Measurements from ENCODE around the gene TBX6. TPM values are rescaled to one million over a fixed set of nuclear protein-coding genes. Genes with fewer than 3 reads are reported as not detected.

TBX6 gene
- total RNA-seq, 1 experiment from 2014 or later, result 5.1 TPM

GRCh38 chr16:30078744-30079143 is 13.0 kb downstream of the TBX6 start:
- Mint-ChIP-seq H3K27me3 (ENCODE audit: low read depth) (no peaks in the 10 kb centered on the region), H3K36me3 (peaks cover 54% of the 10 kb centered on the region), H3K9me3 (no peaks in the 10 kb centered on the region), H3K27ac (no peak overlapping the region), H3K4me3 (no peak overlapping the region), H3K4me1 (peaks cover 22% of the 10 kb centered on the region)
- ATAC-seq, result no peak
- CTCF ChIA-PET, result interaction anchor here (1.6 kb wide), 1 partner anchor 13 kb away, joined by 11 read pairs; the partner anchor contains the start of gene TBX6
- DNase-seq (ENCODE audit: low spot score), result no peak
- POLR2A ChIA-PET, result interaction anchor here (0.9 kb wide), 1 partner anchor 13 kb away, joined by 3 read pairs; the partner anchor contains the start of gene TBX6
- TF ChIP-seq NR2C2 (CRISPR knock-in tag; IDR thresholded peaks at IDR 0.05) (no peak), ETV6 (CRISPR knock-in tag; IDR thresholded peaks at IDR 0.05) (no peak), MYBL2 (CRISPR knock-in tag; IDR thresholded peaks at IDR 0.05) (no peak), NFE2L1 (CRISPR knock-in tag; IDR thresholded peaks at IDR 0.05) (no peak), E2F5 (CRISPR knock-in tag; IDR thresholded peaks at IDR 0.05) (no peak), HMGA2 (CRISPR knock-in tag; IDR thresholded peaks at IDR 0.05) (no peak), ZNF138 (CRISPR knock-in tag; conservative IDR thresholded peaks at IDR 0.05) (no peak), MAX (CRISPR knock-in tag; IDR thresholded peaks at IDR 0.05) (no peak), ZNF532 (CRISPR knock-in tag; IDR thresholded peaks at IDR 0.05; ENCODE audit: borderline replicate concordance) (no peak), FOXK1 (CRISPR knock-in tag; IDR thresholded peaks at IDR 0.05) (no peak), CREB1 (CRISPR knock-in tag; IDR thresholded peaks at IDR 0.05) (no peak), MXD4 (CRISPR knock-in tag; IDR thresholded peaks at IDR 0.05; ENCODE audit: borderline replicate concordance) (no peak), FOXJ3 (CRISPR knock-in tag; IDR thresholded peaks at IDR 0.05; ENCODE audit: borderline replicate concordance) (no peak)
- TF ChIP-seq, protein P1, sequence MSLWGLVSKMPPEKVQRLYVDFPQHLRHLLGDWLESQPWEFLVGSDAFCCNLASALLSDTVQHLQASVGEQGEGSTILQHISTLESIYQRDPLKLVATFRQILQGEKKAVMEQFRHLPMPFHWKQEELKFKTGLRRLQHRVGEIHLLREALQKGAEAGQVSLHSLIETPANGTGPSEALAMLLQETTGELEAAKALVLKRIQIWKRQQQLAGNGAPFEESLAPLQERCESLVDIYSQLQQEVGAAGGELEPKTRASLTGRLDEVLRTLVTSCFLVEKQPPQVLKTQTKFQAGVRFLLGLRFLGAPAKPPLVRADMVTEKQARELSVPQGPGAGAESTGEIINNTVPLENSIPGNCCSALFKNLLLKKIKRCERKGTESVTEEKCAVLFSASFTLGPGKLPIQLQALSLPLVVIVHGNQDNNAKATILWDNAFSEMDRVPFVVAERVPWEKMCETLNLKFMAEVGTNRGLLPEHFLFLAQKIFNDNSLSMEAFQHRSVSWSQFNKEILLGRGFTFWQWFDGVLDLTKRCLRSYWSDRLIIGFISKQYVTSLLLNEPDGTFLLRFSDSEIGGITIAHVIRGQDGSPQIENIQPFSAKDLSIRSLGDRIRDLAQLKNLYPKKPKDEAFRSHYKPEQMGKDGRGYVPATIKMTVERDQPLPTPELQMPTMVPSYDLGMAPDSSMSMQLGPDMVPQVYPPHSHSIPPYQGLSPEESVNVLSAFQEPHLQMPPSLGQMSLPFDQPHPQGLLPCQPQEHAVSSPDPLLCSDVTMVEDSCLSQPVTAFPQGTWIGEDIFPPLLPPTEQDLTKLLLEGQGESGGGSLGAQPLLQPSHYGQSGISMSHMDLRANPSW (CRISPR knock-in tag; conservative IDR thresholded peaks at IDR 0.05; ENCODE audit: low read depth), result no peak
- TF ChIP-seq, protein P2, sequence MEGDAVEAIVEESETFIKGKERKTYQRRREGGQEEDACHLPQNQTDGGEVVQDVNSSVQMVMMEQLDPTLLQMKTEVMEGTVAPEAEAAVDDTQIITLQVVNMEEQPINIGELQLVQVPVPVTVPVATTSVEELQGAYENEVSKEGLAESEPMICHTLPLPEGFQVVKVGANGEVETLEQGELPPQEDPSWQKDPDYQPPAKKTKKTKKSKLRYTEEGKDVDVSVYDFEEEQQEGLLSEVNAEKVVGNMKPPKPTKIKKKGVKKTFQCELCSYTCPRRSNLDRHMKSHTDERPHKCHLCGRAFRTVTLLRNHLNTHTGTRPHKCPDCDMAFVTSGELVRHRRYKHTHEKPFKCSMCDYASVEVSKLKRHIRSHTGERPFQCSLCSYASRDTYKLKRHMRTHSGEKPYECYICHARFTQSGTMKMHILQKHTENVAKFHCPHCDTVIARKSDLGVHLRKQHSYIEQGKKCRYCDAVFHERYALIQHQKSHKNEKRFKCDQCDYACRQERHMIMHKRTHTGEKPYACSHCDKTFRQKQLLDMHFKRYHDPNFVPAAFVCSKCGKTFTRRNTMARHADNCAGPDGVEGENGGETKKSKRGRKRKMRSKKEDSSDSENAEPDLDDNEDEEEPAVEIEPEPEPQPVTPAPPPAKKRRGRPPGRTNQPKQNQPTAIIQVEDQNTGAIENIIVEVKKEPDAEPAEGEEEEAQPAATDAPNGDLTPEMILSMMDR (IDR thresholded peaks at IDR 0.05), result no peak
- TF ChIP-seq, protein P3, sequence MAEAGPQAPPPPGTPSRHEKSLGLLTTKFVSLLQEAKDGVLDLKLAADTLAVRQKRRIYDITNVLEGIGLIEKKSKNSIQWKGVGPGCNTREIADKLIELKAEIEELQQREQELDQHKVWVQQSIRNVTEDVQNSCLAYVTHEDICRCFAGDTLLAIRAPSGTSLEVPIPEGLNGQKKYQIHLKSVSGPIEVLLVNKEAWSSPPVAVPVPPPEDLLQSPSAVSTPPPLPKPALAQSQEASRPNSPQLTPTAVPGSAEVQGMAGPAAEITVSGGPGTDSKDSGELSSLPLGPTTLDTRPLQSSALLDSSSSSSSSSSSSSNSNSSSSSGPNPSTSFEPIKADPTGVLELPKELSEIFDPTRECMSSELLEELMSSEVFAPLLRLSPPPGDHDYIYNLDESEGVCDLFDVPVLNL (CRISPR knock-in tag; IDR thresholded peaks at IDR 0.05; ENCODE audit: borderline replicate concordance, low read depth), result no peak
- TF ChIP-seq, protein P4, sequence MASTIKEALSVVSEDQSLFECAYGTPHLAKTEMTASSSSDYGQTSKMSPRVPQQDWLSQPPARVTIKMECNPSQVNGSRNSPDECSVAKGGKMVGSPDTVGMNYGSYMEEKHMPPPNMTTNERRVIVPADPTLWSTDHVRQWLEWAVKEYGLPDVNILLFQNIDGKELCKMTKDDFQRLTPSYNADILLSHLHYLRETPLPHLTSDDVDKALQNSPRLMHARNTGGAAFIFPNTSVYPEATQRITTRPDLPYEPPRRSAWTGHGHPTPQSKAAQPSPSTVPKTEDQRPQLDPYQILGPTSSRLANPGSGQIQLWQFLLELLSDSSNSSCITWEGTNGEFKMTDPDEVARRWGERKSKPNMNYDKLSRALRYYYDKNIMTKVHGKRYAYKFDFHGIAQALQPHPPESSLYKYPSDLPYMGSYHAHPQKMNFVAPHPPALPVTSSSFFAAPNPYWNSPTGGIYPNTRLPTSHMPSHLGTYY (CRISPR knock-in tag; IDR thresholded peaks at IDR 0.05), result no peak

Data from WTC11 (cell line).